ENCODE data around the gene HCFC1.

DNA sequence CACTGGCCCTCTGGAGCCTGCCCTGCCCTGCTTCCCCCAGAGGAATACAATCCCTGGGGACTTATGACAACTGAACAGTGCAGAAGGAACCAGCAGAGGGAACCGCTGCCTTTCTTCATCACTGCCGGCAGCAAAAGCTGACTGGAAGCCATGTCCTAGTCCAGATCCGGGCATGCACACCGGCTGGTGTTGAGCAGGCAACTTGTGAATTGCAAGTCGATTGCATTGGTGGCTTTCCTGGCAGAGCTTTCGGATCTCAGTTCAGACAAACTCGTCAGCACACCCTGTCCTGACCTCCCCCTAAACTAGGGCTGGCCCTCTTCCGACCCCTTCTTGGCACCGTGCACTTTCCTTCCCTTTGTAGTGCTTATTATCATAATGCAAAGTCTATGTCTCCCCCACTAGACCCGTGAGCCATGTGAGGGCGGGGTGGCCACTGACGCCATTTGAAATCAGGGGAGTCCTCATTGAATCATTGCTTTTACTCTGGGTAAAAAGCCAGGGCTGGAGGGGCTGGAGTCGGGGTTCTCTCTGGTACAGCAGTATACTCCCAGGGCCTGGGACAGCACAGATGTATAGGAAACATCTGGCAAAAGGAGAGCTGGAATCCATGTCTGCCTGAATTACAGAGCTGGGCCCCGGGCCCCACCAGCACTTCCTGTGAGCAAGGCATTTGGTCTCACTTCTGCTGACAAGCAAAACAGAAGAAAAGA is 47.3 kb downstream of the HCFC1 start:
- no peak for TF ChIP-seq POLR2AphosphoS5 (IDR thresholded peaks at IDR 0.05; ENCODE audit: control insufficient read depth, insufficient read depth, low read depth, low read length)
- no peak for TF ChIP-seq ZBTB8A (IDR thresholded peaks at IDR 0.05; ENCODE audit: partially characterized antibody)
- no peak for TF ChIP-seq CBFA2T3 (IDR thresholded peaks at IDR 0.05)
- TF ChIP-seq, protein P1, sequence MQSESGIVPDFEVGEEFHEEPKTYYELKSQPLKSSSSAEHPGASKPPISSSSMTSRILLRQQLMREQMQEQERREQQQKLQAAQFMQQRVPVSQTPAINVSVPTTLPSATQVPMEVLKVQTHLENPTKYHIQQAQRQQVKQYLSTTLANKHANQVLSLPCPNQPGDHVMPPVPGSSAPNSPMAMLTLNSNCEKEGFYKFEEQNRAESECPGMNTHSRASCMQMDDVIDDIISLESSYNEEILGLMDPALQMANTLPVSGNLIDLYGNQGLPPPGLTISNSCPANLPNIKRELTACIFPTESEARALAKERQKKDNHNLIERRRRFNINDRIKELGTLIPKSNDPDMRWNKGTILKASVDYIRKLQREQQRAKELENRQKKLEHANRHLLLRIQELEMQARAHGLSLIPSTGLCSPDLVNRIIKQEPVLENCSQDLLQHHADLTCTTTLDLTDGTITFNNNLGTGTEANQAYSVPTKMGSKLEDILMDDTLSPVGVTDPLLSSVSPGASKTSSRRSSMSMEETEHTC (IDR thresholded peaks at IDR 0.05), result no peak
- no peak for TF ChIP-seq TAF1 (IDR thresholded peaks at IDR 0.05; ENCODE audit: control insufficient read depth, extremely low read depth, insufficient read depth, low read length, severe bottlenecking)
- no peak for TF ChIP-seq POLR3A (IDR thresholded peaks at IDR 0.05; ENCODE audit: borderline replicate concordance, extremely low read depth, insufficient read depth, insufficient read length)
- TF ChIP-seq, protein P2, sequence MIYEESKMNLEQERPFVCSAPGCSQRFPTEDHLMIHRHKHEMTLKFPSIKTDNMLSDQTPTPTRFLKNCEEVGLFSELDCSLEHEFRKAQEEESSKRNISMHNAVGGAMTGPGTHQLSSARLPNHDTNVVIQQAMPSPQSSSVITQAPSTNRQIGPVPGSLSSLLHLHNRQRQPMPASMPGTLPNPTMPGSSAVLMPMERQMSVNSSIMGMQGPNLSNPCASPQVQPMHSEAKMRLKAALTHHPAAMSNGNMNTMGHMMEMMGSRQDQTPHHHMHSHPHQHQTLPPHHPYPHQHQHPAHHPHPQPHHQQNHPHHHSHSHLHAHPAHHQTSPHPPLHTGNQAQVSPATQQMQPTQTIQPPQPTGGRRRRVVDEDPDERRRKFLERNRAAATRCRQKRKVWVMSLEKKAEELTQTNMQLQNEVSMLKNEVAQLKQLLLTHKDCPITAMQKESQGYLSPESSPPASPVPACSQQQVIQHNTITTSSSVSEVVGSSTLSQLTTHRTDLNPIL (CRISPR knock-in tag; IDR thresholded peaks at IDR 0.05), result no peak
- no peak for TF ChIP-seq BHLHE40 (IDR thresholded peaks at IDR 0.05; ENCODE audit: low read length)
- TF ChIP-seq GATAD2B (IDR thresholded peaks at IDR 0.05; ENCODE audit: borderline replicate concordance), result no peak
- TF ChIP-seq NR4A1 (CRISPR knock-in tag; IDR thresholded peaks at IDR 0.05), result no peak
- TF ChIP-seq NR4A1 (tag; IDR thresholded peaks at IDR 0.05), result no peak
